Measurements from ENCODE around the gene SYNJ2. TPM values are rescaled to one million over a fixed set of nuclear protein-coding genes. Genes with fewer than 3 reads are reported as not detected.

SYNJ2 gene
- polyA plus RNA-seq, 6 donors from 2014 or later: 2.4 to 9.5 (median 4.7) TPM

GRCh38 chr6:158000530-158001307, 19.1 kb downstream of the SYNJ2 start:
- peaks cover 0 to 7% of the 10 kb centered on the region in 2 donors for H3K36me3 Mint-ChIP-seq
- H3K9me3 Mint-ChIP-seq: peaks cover 0 to 5% (median 0%) of the 10 kb centered on the region in 7 donors
- H3K27ac Mint-ChIP-seq: peak overlapping the region in 1 of 6 donors; percentile 39
- no peaks in the 10 kb centered on the region for H3K27me3 Mint-ChIP-seq
- peaks cover 4 to 15% (median 10%) of the 10 kb centered on the region in 3 donors for H3K4me1 Mint-ChIP-seq
- no peak for ATAC-seq (ENCODE audit: low read depth in 2 of 2)
- H3K4me3 Mint-ChIP-seq: no peak overlapping the region
- DNase-seq: no peak

- H3K27me3 Mint-ChIP-seq: no peaks in the 10 kb centered on the region
- H3K27ac Mint-ChIP-seq: peak overlapping the region in 1 of 6 donors; percentile 15
- H3K4me1 Mint-ChIP-seq: peaks cover 0 to 20% (median 15%) of the 10 kb centered on the region in 3 donors
- no peak for DNase-seq
- no peak for ATAC-seq (ENCODE audit: low read depth in 2 of 2)
- peaks cover 0 to 11% of the 10 kb centered on the region in 2 donors for H3K36me3 Mint-ChIP-seq
- peaks cover 0 to 5% (median 0%) of the 10 kb centered on the region in 7 donors for H3K9me3 Mint-ChIP-seq
- H3K4me3 Mint-ChIP-seq: no peak overlapping the region
These were observed 20.7 kb downstream of the SYNJ2 start for GRCh38 chr6:158002249-158002950.

- Mint-ChIP-seq H3K4me1 (peaks cover 0 to 20% (median 15%) of the 10 kb centered on the region in 3 donors), H3K27me3 (no peaks in the 10 kb centered on the region), H3K9me3 (peaks cover 0 to 5% (median 0%) of the 10 kb centered on the region in 7 donors), H3K27ac (peak overlapping the region in 1 of 6 donors; percentile 77), H3K4me3 (peak overlapping the region in 1 of 8 donors; percentile 7), H3K36me3 (peaks cover 0 to 11% of the 10 kb centered on the region in 2 donors)
- ATAC-seq (ENCODE audit: low read depth in 2 of 2) (no peak), DNase-seq (no peak)
These were observed 21.5 kb downstream of the SYNJ2 start for GRCh38 chr6:158002951-158003853.

GRCh38 chr6:158003910-158004700, 22.4 kb downstream of the SYNJ2 start:
- Mint-ChIP-seq H3K9me3 (peaks cover 0 to 5% (median 0%) of the 10 kb centered on the region in 7 donors), H3K36me3 (peaks cover 0 to 11% of the 10 kb centered on the region in 2 donors), H3K4me3 (no peak overlapping the region), H3K27me3 (no peaks in the 10 kb centered on the region), H3K27ac (no peak overlapping the region), H3K4me1 (peaks cover 5 to 29% (median 18%) of the 10 kb centered on the region in 3 donors)
- ATAC-seq (ENCODE audit: low read depth in 2 of 2) (no peak), DNase-seq (no peak)

GRCh38 chr6:158004701-158005095, 23.0 kb downstream of the SYNJ2 start:
- no peaks in the 10 kb centered on the region for H3K27me3 Mint-ChIP-seq
- ATAC-seq (ENCODE audit: low read depth in 2 of 2): no peak

GRCh38 chr6:158005626-158006180, 24.0 kb downstream of the SYNJ2 start:
- Mint-ChIP-seq H3K9me3 (peaks cover 0 to 5% (median 0%) of the 10 kb centered on the region in 7 donors), H3K27ac (peak overlapping the region in 1 of 6 donors; percentile 75), H3K36me3 (peaks cover 0 to 11% of the 10 kb centered on the region in 2 donors), H3K4me1 (peaks cover 21 to 41% (median 26%) of the 10 kb centered on the region in 3 donors), H3K4me3 (no peak overlapping the region), H3K27me3 (no peaks in the 10 kb centered on the region)
- ATAC-seq (ENCODE audit: low read depth in 2 of 2) (no peak), DNase-seq (no peak)

More at GRCh38 chr6:158004701-158005095, 23.0 kb downstream of the SYNJ2 start:
- Mint-ChIP-seq H3K9me3 (peaks cover 0 to 5% (median 0%) of the 10 kb centered on the region in 7 donors), H3K4me3 (no peak overlapping the region), H3K4me1 (peaks cover 11 to 31% (median 20%) of the 10 kb centered on the region in 3 donors), H3K27ac (no peak overlapping the region), H3K36me3 (peaks cover 0 to 11% of the 10 kb centered on the region in 2 donors)
- DNase-seq: no peak

- Mint-ChIP-seq H3K27me3 (no peaks in the 10 kb centered on the region), H3K9me3 (peaks cover 0 to 5% (median 0%) of the 10 kb centered on the region in 7 donors), H3K36me3 (peaks cover 0 to 11% of the 10 kb centered on the region in 2 donors), H3K27ac (peak overlapping the region in 1 of 6 donors; percentile 18), H3K4me1 (peaks cover 27 to 47% (median 30%) of the 10 kb centered on the region in 3 donors), H3K4me3 (no peak overlapping the region)
- ATAC-seq (ENCODE audit: low read depth in 2 of 2) (no peak), DNase-seq (no peak)
These were observed 24.7 kb downstream of the SYNJ2 start for GRCh38 chr6:158006331-158006730.

- peaks cover 0 to 3% (median 0%) of the 10 kb centered on the region in 7 donors for H3K9me3 Mint-ChIP-seq
- H3K27me3 Mint-ChIP-seq: no peaks in the 10 kb centered on the region
- no peak for ATAC-seq (ENCODE audit: low read depth in 2 of 2)
These were observed 25.3 kb downstream of the SYNJ2 start for GRCh38 chr6:158006821-158007570.

GRCh38 chr6:158008864-158009113, 27.1 kb downstream of the SYNJ2 start:
- Mint-ChIP-seq H3K27me3 (no peaks in the 10 kb centered on the region), H3K4me3 (no peak overlapping the region), H3K27ac (peak overlapping the region in 3 of 6 donors; percentile 39 to 42 (median 41)), H3K9me3 (peaks cover 0 to 1% (median 0%) of the 10 kb centered on the region in 7 donors), H3K4me1 (peaks cover 33 to 48% (median 41%) of the 10 kb centered on the region in 3 donors), H3K36me3 (peaks cover 0 to 5% of the 10 kb centered on the region in 2 donors)
- DNase-seq (no peak), ATAC-seq (ENCODE audit: low read depth in 2 of 2) (no peak)

More at GRCh38 chr6:158006821-158007570, 25.3 kb downstream of the SYNJ2 start:
- Mint-ChIP-seq H3K27ac (peak overlapping the region in 1 of 6 donors; percentile 57), H3K4me1 (peaks cover 33 to 47% (median 37%) of the 10 kb centered on the region in 3 donors), H3K4me3 (no peak overlapping the region), H3K36me3 (peaks cover 0 to 8% of the 10 kb centered on the region in 2 donors)
- DNase-seq: no peak

- peaks cover 0 to 5% of the 10 kb centered on the region in 2 donors for H3K36me3 Mint-ChIP-seq
- peaks cover 33 to 52% (median 46%) of the 10 kb centered on the region in 3 donors for H3K4me1 Mint-ChIP-seq
- no peaks in the 10 kb centered on the region for H3K27me3 Mint-ChIP-seq
- peak overlapping the region in 4 of 8 donors; percentile 1 to 80 (median 48) for H3K4me3 Mint-ChIP-seq
- no peak for ATAC-seq (ENCODE audit: low read depth in 2 of 2)
- peaks cover 0 to 1% (median 0%) of the 10 kb centered on the region in 7 donors for H3K9me3 Mint-ChIP-seq
- DNase-seq: no peak
- peak overlapping the region in 2 of 6 donors; percentile 42 to 63 for H3K27ac Mint-ChIP-seq
These were observed 27.6 kb downstream of the SYNJ2 start for GRCh38 chr6:158009114-158009891.

All from naive B cell (primary cell).